Eye (tissue), 1 donor: ENCODE data around the gene CXCL6.

Experiments used
- DNase-seq: peaks from one replicate; pipeline ENCODE4 v3.0.0-alpha.2; 2015

Gene CXCL6

DNA sequence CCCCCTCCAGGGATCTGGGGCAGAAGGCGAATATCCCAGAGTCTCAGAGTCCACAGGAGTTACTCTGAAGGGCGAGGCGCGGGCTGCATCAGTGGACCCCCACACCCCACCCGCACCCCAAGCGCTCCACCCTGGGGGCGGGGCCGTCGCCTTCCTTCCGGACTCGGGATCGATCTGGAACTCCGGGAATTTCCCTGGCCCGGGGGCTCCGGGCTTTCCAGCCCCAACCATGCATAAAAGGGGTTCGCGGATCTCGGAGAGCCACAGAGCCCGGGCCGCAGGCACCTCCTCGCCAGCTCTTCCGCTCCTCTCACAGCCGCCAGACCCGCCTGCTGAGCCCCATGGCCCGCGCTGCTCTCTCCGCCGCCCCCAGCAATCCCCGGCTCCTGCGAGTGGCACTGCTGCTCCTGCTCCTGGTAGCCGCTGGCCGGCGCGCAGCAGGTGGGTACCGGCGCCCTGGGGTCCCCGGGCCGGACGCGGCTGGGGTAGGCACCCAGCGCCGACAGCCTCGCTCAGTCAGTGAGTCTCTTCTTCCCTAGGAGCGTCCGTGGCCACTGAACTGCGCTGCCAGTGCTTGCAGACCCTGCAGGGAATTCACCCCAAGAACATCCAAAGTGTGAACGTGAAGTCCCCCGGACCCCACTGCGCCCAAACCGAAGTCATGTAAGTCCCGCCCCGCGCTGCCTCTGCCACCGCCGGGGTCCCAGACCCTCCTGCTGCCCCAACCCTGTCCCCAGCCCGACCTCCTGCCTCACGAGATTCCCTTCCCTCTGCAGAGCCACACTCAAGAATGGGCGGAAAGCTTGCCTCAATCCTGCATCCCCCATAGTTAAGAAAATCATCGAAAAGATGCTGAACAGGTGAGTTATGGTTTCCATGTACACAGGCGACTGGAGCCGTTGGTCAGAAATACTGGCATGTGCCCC lies 32.9 kb downstream of the CXCL6 start, which contains the start of gene CXCL1:
CXCL1 (plus strand) TSS at position 264 of the 926 bp plus-strand sequence; CDS start at position 342, 78 bp downstream.
- DNase-seq: peak; percentile 71

DNA sequence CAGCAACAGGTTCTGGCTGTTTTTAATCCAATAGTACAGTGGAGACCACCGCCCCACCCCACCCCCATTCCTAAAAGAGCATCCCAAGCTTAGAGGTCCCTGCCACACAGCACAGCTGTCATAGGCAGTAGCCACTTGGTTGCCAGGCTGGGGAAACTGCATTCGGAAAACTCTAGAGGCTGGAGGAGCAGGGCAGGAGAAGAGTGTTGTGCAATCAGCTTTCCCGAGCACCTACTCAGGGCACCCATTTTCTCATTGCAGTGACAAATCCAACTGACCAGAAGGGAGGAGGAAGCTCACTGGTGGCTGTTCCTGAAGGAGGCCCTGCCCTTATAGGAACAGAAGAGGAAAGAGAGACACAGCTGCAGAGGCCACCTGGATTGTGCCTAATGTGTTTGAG lies 33.8 kb downstream of the CXCL6 start:
- DNase-seq: no peak

DNA sequence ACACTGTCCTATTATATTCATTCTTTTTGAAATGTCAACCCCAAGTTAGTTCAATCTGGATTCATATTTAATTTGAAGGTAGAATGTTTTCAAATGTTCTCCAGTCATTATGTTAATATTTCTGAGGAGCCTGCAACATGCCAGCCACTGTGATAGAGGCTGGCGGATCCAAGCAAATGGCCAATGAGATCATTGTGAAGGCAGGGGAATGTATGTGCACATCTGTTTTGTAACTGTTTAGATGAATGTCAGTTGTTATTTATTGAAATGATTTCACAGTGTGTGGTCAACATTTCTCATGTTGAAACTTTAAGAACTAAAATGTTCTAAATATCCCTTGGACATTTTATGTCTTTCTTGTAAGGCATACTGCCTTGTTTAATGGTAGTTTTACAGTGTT lies 34.3 kb downstream of the CXCL6 start:
- DNase-seq: no peak

DNA sequence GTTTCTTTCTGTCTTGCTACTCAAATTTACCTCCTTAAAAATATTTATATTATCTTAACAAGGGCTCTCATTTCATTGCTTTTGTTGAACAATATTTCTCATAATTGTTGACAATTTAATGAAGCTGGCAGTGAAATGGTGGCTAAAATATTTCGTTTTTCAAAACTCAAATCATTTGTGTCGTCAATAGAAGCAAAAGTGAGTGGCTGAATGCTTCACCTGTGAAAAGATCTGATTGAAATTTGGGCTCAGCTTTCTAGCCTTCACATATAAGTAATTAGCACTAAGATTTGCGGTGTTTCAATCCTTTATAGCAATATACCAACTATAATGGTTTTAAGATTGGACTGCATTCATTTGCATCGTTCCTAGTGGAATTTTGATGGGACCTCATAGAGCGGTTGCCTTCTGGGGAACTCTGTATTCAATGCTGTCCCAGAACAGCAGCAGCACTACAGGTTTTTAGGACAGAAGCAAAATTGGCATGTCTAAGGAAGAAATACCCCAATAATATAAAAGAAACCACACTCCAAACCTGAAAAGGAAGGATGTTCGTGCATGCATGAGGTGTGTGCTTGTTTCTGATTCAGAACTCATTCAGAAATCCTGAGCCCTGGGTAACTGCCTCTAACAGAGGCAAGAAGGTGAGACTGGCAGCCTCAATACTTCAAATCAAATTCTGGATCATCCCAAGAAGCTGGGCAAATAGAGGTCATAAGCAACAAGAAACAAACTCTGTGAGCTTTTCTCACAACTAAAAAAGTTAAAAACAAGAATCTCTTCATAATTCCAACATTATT lies 35.2 kb downstream of the CXCL6 start:
- DNase-seq: no peak

DNA sequence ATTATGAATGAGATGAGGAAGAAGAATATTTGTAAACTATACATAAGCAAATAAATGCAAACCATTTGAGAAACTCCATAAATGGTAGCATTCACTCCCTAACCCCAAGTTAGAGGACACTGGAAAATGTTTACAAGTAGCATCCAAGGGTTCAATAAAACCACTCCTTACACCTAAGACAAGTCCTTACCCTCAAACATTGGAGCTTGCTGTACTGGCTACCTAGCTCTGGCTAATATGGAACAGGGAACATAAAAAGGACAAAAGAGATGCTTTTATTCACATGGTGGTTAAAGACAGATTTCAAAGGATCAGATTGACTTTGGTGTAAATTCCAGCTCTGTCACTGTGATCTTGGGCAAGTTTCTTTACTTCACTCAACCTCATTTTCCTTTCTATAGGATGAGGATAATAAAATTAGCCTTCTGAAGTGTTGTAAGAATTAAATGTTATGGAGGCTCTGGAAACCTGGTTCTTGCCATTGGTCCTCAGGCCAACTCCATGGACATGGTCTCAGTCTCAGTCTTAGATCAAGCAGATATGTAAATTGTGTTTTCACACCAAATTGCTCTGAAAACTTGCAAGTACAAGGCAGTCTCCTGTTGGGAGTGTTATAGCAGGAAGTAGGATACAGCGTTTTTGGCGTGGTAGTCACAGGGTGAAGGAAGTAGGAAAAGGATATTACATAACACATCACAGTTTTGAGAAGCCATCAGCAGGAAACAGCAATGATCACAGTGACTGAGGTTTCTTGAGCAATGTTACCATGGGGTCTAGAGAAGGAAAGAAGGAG lies 36.0 kb downstream of the CXCL6 start:
- DNase-seq: no peak

DNA sequence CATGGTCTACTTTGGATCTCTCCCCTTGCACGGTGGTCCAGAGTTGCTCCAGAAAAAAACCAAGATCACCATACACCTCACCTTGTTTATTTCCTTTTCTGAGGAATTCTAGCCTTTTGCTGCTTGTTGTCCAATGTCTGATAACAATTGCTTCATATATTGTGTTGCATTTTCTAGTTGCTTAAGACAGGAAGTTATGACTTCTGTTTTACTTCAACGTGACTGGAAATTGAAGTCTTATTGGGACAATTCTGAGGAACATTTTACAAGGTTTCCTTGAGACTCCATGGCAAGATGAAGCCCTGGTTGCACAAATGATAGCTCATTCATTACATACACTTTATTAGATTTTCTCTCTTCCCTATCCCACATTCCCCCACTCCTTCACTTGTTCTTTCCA lies 37.9 kb downstream of the CXCL6 start:
- no peak for DNase-seq

DNA sequence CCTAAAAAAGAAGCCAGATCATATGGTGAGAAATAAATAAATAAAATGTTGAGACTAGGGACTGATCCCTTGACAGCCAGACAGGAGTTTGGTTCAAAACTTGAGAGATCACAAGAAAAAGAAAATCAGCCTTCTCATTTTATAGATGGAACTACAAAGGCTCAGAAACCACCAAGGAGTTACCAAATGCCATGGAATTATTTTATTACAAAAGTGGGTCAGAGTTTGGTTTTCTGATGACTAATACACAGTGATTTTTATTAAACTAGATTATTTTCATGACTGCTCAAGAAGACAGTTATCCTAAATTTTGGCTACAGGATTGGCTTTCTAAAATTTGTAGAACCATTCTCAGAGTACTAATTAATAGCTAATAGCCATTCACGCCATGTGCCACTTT lies 38.9 kb downstream of the CXCL6 start:
- DNase-seq: no peak

DNA sequence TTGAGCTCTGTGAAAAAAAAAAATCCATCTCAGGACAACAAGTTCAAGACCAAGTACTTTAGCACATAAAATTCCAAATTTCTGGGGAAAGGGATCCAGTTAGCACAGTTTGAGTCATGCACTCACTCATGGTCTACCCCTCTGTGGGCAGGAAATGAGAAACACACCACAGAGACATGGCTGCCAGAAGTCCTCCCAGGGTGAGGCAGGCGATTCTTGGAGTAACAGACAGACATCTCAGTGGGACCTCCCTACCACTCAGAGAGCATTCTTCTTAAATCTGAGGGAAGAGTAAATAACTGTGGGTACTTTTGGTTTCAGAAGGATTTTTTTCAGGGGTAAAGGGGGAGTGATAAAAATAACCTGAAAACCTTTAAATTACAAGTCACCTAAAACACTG lies 46.8 kb downstream of the CXCL6 start:
- DNase-seq: no peak

DNA sequence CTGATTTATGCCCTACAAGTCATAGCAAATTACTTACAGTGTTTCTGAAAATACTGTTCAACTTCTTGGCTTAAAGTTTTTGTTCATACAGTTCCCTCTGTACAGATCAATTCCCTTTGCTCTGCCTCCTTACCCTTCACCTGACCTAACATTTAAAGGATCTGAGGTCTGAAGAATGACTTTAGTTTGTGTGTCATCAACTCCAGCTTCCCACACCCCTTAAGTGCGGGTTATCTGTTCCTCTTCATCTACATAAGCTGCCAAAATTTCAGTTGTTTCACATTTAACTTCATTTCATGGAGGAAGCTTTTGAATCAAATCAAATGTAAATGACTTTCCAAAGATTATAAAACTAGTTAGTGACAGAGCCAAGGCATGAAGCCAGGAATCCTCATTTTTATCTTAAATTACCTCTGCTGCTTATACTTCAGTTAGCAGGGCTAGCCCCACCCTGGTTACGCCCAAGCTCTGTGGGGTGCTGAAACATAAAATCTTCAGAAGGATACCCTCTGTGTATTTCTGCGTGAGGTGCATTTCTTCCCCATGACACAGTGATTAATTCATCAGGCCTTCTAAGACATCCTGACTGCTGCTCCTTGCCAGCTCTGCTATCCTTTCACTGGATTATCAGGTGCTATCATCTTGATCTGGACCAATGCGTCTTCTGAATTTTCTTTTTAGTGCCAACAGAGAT lies 49.2 kb downstream of the CXCL6 start:
- DNase-seq: no peak
